GM12878 (cell line): Measurements from ENCODE around the gene LCN1. TPM values are rescaled to one million over a fixed set of nuclear protein-coding genes. Genes with fewer than 3 reads are reported as not detected.

Experiments used
- ATAC-seq: fragments of 200-7000 bp; cut with Tn5 transposase; 3 replicates; pipeline ENCODE4 v1.9.1; 2020; ENCODE audit warnings: mild to moderate bottlenecking, moderate library complexity
- BruUV-seq: library from RNA; stranded (reverse); fragments of 400-500 nt; replicated peaks from 2 replicates; lab custom pipeline; 2021; lab: Mats Ljungman, UMichigan
- CTCF ChIA-PET: fragments of 300-600 bp; sonication (Branson Sonifier 250); formaldehyde crosslinking; extraction: SDS; loops from one replicate; lab custom pipeline; 2021; ENCODE audit warnings: inconsistent platforms; lab: Yijun Ruan, JAX
- POLR2A ChIA-PET: fragments of 350-600 bp; formaldehyde crosslinking; extraction: SDS; loops from one replicate; lab custom pipeline; 2021; ENCODE audit warnings: inconsistent platforms; lab: Charles Lee
- RAD21 ChIA-PET: fragments of 300-600 bp; sonication (Branson Sonifier 250); formaldehyde crosslinking; loops from one replicate; lab custom pipeline; 2023; ENCODE audit warnings: antibody characterized with exemption; ENCODE audit not compliant: unreplicated experiment; lab: Charles Lee
- SMC1A ChIA-PET: fragments of 300-600 bp; sonication (Branson Sonifier 250); formaldehyde crosslinking; loops from one replicate; lab custom pipeline; 2023; ENCODE audit not compliant: unreplicated experiment, uncharacterized antibody; lab: Charles Lee
- DNase-seq: peaks from one replicate; pipeline ENCODE4 v3.0.0-alpha.2; 2011; ENCODE audit warnings: low read depth, low spot score
- FAIRE-seq: peaks from 3 replicates; lab custom pipeline; 2011; peaks lifted over from hg19 to GRCh38; lab: Jason Lieb, UNC
- H2AFZ ChIP-seq: 2 replicates; pipeline ENCODE4 v1.6.0; 2011; ENCODE audit warnings: low read depth, low read length, control low read depth; ENCODE audit not compliant: control insufficient read depth
- H3K27ac ChIP-seq: 2 replicates; pipeline ENCODE4 v1.5.1; 2011; ENCODE audit warnings: control low read depth; ENCODE audit not compliant: control insufficient read depth, insufficient read depth
- H3K27me3 ChIP-seq, 2 experiments: replicated peaks in 1 of 2; 2 replicates each; pipeline versions ENCODE4 v1.6.0 to v1.6.1; 2011; ENCODE audit warnings: low read length in 1 of 2; ENCODE audit not compliant: control insufficient read depth in 2 of 2, insufficient read depth in 2 of 2
- H3K36me3 ChIP-seq, 2 experiments: 2 replicates each; pipeline ENCODE4 v1.5.1; 2011; ENCODE audit warnings: low read length in 1 of 2; ENCODE audit not compliant: control insufficient read depth in 2 of 2, insufficient read depth in 2 of 2
- H3K4me1 ChIP-seq: 2 replicates; pipeline ENCODE4 v1.6.1; 2011; ENCODE audit warnings: mild to moderate bottlenecking, low read length, moderate library complexity, mixed read lengths; ENCODE audit not compliant: control insufficient read depth, insufficient read depth
- H3K4me2 ChIP-seq: 2 replicates; pipeline ENCODE4 v1.6.0; 2011; ENCODE audit warnings: control low read depth; ENCODE audit not compliant: control insufficient read depth, insufficient read depth
- H3K4me3 ChIP-seq: fragments of 200-600 bp; sonication (generic); 2 replicates; pipeline ENCODE4 v1.5.1; 2016
- H3K79me2 ChIP-seq: 2 replicates; pipeline ENCODE4 v1.6.0; 2011; ENCODE audit warnings: low read length; ENCODE audit not compliant: control insufficient read depth, insufficient read depth
- H3K9ac ChIP-seq: 2 replicates; pipeline ENCODE4 v1.8.0; 2011; ENCODE audit warnings: low read length, control low read depth, mixed read lengths; ENCODE audit not compliant: control insufficient read depth, insufficient read depth
- H3K9me3 ChIP-seq: replicated peaks from 3 replicates; pipeline ENCODE4 v1.5.1; 2011; ENCODE audit warnings: mild to moderate bottlenecking, low read length; ENCODE audit not compliant: control insufficient read depth, insufficient read depth
- H4K20me1 ChIP-seq: 2 replicates; pipeline ENCODE4 v1.6.0; 2011; ENCODE audit not compliant: control insufficient read depth, insufficient read depth
- ATF7 ChIP-seq: fragments of 450-650 bp; IDR thresholded peaks from 2 replicates; pipeline ENCODE4 v1.6.1; 2016; ENCODE audit warnings: low read depth, mild to moderate bottlenecking
- CEBPB ChIP-seq, 2 experiments: fragments of 150-350 bp in 1 of 2; IDR thresholded peaks; 2 replicates each; pipeline ENCODE4 v1.6.1; 2012 to 2014; ENCODE audit warnings: low read depth in 2 of 2, low read length in 2 of 2, borderline replicate concordance in 1 of 2, inconsistent platforms in 1 of 2
- CHD1 ChIP-seq: IDR thresholded peaks from 2 replicates; pipeline ENCODE4 v1.6.1; 2012; ENCODE audit warnings: low read depth, low read length, improper control_type of control experiment
- EP300 ChIP-seq, 2 experiments: fragments of 150-350 bp in 1 of 2; IDR thresholded peaks; 2 replicates each; pipeline ENCODE4 v1.6.1; 2011 to 2012; ENCODE audit warnings: low read depth in 2 of 2, low read length in 2 of 2, borderline replicate concordance in 1 of 2, improper control_type of control experiment in 1 of 2, inconsistent platforms in 1 of 2; ENCODE audit not compliant: control insufficient read depth in 1 of 2
- FOXK2 ChIP-seq: fragments of 450-650 bp; IDR thresholded peaks from 2 replicates; pipeline ENCODE4 v1.6.1; 2017; ENCODE audit warnings: mild to moderate bottlenecking, moderate library complexity
- GABPA ChIP-seq: IDR thresholded peaks from 2 replicates; pipeline ENCODE4 v1.6.1; 2014; ENCODE audit warnings: antibody characterized with exemption, low read depth, mild to moderate bottlenecking, inconsistent platforms
- IRF5 ChIP-seq: fragments of 450-650 bp; IDR thresholded peaks from 2 replicates; pipeline ENCODE4 v1.6.1; 2017; ENCODE audit warnings: borderline replicate concordance
- JUNB ChIP-seq: IDR thresholded peaks from 2 replicates; pipeline ENCODE4 v1.6.1; 2016; ENCODE audit warnings: antibody characterized with exemption, mild to moderate bottlenecking
- LARP7 ChIP-seq: fragments of 450-650 bp; IDR thresholded peaks from 2 replicates; pipeline ENCODE4 v1.6.1; 2017; ENCODE audit warnings: mild to moderate bottlenecking
- NBN ChIP-seq: fragments of 450-650 bp; IDR thresholded peaks from 2 replicates; pipeline ENCODE4 v1.6.1; 2016
- NRF1 ChIP-seq: conservative IDR thresholded peaks from 2 replicates; pipeline ENCODE4 v1.6.1; 2011; ENCODE audit warnings: mild to moderate bottlenecking, low read depth, low read length, improper control_type of control experiment
- POLR2AphosphoS5 ChIP-seq: IDR thresholded peaks from 2 replicates; pipeline ENCODE4 v1.6.1; 2011; ENCODE audit warnings: mild to moderate bottlenecking, low read length, inconsistent platforms
- RFX5 ChIP-seq: IDR thresholded peaks from 2 replicates; pipeline ENCODE4 v1.6.1; 2011; ENCODE audit warnings: low read depth, low read length, improper control_type of control experiment
- SREBF2 ChIP-seq: IDR thresholded peaks from 2 replicates; pipeline ENCODE4 v1.6.1; 2012; ENCODE audit warnings: mild to moderate bottlenecking, low read length
- TAF1 ChIP-seq: IDR thresholded peaks from 2 replicates; pipeline ENCODE4 v1.6.1; 2011; ENCODE audit warnings: mild to moderate bottlenecking, low read depth, low read length, borderline replicate concordance
- TCF7 ChIP-seq: IDR thresholded peaks from 2 replicates; pipeline ENCODE4 v1.6.1; 2014; ENCODE audit warnings: antibody characterized with exemption, borderline replicate concordance
- YBX1 ChIP-seq: fragments of 450-650 bp; IDR thresholded peaks from 2 replicates; pipeline ENCODE4 v1.6.1; 2016; ENCODE audit warnings: antibody characterized with exemption
- ZZZ3 ChIP-seq: IDR thresholded peaks from 2 replicates; pipeline ENCODE4 v1.6.1; 2011; ENCODE audit warnings: low read depth; ENCODE audit not compliant: control insufficient read depth, insufficient read length
- WGBS: methylation state at CpG from one replicate; pipeline ENCODE4 v1.1.6; 2016; ENCODE audit warnings: low lambda C conversion rate; ENCODE audit not compliant: insufficient replicate concordance, insufficient coverage; ENCODE audit errors: missing lambda C conversion rate; 5-methylcytosine and 5-hydroxymethylcytosine counted together
- in situ Hi-C: fragments of 300-500 bp; cut with MboI; formaldehyde crosslinking; loops from 9 replicates; pipeline ENCODE4 v1.14.3; 2018; ENCODE audit warnings: mixed read lengths
- intact Hi-C: fragments of 100-400 bp; cut with micrococcal nuclease; formaldehyde crosslinking; loops from one replicate; pipeline ENCODE4 v1.14.2; 2022; ENCODE audit not compliant: unreplicated experiment
- polyA plus RNA-seq, 11 experiments: library from polyadenylated mRNA; depleted of rRNA in 4 of 11; unstranded in 6 of 11; stranded (reverse) in 5 of 11; fragments of >200 nt; fragmentation: Nextera tagmentation in 4 of 11; fragmentation: Illumina TruSeq in 1 of 11; extraction: Ambion mirVana in 4 of 11; extraction: Trizol in 1 of 11; gene quantifications; 1 replicate in 1 of 11; 2 replicates in 10 of 11; pipeline versions ENCODE4 v1.2.1 to v1.2.3, GENCODE V29; 2011 to 2016; ENCODE audit warnings: inconsistent platforms in 2 of 11, missing spikeins in 2 of 11, low read depth in 1 of 11
- total RNA-seq, 4 experiments: library from RNA; depleted of rRNA in 3 of 4; stranded (reverse); fragments of >200 nt in 3 of 4; fragmentation: Illumina TruSeq in 1 of 4; extraction: Trizol in 1 of 4; gene quantifications; 2 replicates each; pipeline versions ENCODE4 v1.2.1 to v1.2.3, GENCODE V29; 2013 to 2021
- TF ChIP-seq, protein P1 (sequence below): fragments of 450-650 bp; formaldehyde crosslinking; IDR thresholded peaks from 2 replicates; pipeline ENCODE4 v1.4.0; 2022; ENCODE audit warnings: mild to moderate bottlenecking, moderate library complexity
- TF ChIP-seq, protein P2 (sequence below): fragments of 450-650 bp; conservative IDR thresholded peaks from 2 replicates; pipeline ENCODE4 v1.6.1; 2017; ENCODE audit warnings: mild to moderate bottlenecking, moderate library complexity

The LCN1 gene
- total and polyA plus RNA-seq, 10 of the 15 experiments (the other 5 are each of a cell fraction or from before 2014, with no cell fraction given): not detected

DNA sequence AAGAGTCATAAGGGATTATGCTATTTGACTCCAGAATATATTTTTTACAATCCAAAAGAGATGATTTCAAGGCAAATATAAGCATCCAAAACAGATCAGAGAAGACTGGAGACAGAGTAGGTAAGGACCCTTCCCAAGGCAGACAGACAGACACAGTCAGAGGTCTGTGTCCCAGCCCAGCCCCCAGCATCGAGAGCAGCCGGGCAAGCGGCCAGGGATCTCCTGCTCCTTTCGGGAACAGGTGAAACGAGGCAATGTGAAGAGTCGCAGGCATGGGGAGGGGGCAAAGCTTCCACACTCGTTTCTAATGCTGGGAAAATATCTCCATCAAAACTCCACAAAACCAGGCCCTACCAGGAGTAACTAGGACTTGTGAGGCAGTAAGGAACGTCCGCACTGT, 46.1 kb downstream of the LCN1 start:
- ChIA-PET CTCF (no interaction called here), SMC1A (no interaction called here), RAD21 (interaction anchor here (0.6 kb wide), 1 partner anchor 504 kb away, joined by 3 read pairs; no protein-coding TSS in a partner anchor), POLR2A (no interaction called here)
- Histone ChIP-seq H3K27me3 (no peaks in the 10 kb centered on the region), H3K79me2 (no peaks in the 10 kb centered on the region), H3K27ac (no peak overlapping the region), H3K9me3 (no peaks in the 10 kb centered on the region), H3K9ac (no peak overlapping the region), H2AFZ (no peak overlapping the region), H3K4me3 (no peak overlapping the region), H3K36me3 (no peaks in the 10 kb centered on the region), H4K20me1 (no peaks in the 10 kb centered on the region), H3K4me1 (no peaks in the 10 kb centered on the region), H3K4me2 (no peak overlapping the region)
- TF ChIP-seq TCF7 (no peak), LARP7 (no peak), GABPA (no peak), YBX1 (no peak), CHD1 (no peak), SREBF2 (no peak), ZZZ3 (no peak), TAF1 (no peak), NRF1 (no peak), JUNB (no peak), EP300 (IDR thresholded peaks at IDR 0.05; ENCODE audit: borderline replicate concordance in 1 of 2, control insufficient read depth in 1 of 2, low read depth in 2 of 2, low read length in 2 of 2) (no peak), RFX5 (no peak), NBN (no peak), IRF5 (no peak), CEBPB (IDR thresholded peaks at IDR 0.05; ENCODE audit: borderline replicate concordance in 1 of 2, low read depth in 2 of 2, low read length in 2 of 2) (no peak), ATF7 (no peak), FOXK2 (no peak), POLR2AphosphoS5 (no peak)
- TF ChIP-seq, protein P1, sequence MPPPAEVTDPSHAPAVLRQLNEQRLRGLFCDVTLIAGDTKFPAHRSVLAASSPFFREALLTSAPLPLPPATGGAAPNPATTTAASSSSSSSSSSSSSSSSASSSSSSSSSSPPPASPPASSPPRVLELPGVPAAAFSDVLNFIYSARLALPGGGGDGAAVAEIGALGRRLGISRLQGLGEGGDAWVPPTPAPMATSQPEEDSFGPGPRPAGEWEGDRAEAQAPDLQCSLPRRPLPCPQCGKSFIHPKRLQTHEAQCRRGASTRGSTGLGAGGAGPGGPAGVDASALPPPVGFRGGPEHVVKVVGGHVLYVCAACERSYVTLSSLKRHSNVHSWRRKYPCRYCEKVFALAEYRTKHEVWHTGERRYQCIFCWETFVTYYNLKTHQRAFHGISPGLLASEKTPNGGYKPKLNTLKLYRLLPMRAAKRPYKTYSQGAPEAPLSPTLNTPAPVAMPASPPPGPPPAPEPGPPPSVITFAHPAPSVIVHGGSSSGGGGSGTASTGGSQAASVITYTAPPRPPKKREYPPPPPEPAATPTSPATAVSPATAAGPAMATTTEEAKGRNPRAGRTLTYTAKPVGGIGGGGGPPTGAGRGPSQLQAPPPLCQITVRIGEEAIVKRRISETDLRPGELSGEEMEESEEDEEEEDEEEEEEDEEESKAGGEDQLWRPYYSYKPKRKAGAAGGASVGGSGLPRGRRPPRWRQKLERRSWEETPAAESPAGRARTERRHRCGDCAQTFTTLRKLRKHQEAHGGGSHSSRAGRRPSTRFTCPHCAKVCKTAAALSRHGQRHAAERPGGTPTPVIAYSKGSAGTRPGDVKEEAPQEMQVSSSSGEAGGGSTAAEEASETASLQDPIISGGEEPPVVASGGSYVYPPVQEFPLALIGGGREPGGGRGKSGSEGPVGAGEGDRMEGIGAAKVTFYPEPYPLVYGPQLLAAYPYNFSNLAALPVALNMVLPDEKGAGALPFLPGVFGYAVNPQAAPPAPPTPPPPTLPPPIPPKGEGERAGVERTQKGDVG: no peak
- TF ChIP-seq, protein P2, sequence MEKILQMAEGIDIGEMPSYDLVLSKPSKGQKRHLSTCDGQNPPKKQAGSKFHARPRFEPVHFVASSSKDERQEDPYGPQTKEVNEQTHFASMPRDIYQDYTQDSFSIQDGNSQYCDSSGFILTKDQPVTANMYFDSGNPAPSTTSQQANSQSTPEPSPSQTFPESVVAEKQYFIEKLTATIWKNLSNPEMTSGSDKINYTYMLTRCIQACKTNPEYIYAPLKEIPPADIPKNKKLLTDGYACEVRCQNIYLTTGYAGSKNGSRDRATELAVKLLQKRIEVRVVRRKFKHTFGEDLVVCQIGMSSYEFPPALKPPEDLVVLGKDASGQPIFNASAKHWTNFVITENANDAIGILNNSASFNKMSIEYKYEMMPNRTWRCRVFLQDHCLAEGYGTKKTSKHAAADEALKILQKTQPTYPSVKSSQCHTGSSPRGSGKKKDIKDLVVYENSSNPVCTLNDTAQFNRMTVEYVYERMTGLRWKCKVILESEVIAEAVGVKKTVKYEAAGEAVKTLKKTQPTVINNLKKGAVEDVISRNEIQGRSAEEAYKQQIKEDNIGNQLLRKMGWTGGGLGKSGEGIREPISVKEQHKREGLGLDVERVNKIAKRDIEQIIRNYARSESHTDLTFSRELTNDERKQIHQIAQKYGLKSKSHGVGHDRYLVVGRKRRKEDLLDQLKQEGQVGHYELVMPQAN: no peak
- DNase-seq (no peak), ATAC-seq (no peak), FAIRE-seq (no peak)
- intact Hi-C loops (no loop called here), in situ Hi-C loops (no loop called here)
- WGBS: 39% methylated on average over 9 of the region's 9 CpGs
- BruUV-seq: no TSS peak
